Ishikawa (cell line): Measurements from ENCODE around the gene NCAPH2.
A peak's percentile ranks its signal among the peaks of the same experiment; 100 is the strongest.

Experiments
- CEBPB ChIP-seq: IDR thresholded peaks from 2 replicates; pipeline ENCODE4 v1.6.1; 2012
- CREB1 ChIP-seq: IDR thresholded peaks from 2 replicates; pipeline ENCODE4 v1.6.1; 2012; ENCODE audit warnings: low read depth
- EGR1 ChIP-seq: IDR thresholded peaks from 2 replicates; pipeline ENCODE4 v1.6.1; 2012
- EP300 ChIP-seq: IDR thresholded peaks from 2 replicates; pipeline ENCODE4 v1.6.1; 2012; ENCODE audit warnings: borderline replicate concordance
- FOXM1 ChIP-seq: IDR thresholded peaks from 2 replicates; pipeline ENCODE4 v1.6.1; 2012; ENCODE audit warnings: low read depth, borderline replicate concordance
- NFIC ChIP-seq: IDR thresholded peaks from 2 replicates; pipeline ENCODE4 v1.6.1; 2012
- RAD21 ChIP-seq: IDR thresholded peaks from 2 replicates; pipeline ENCODE4 v1.6.1; 2012; ENCODE audit warnings: low read depth
- TAF1 ChIP-seq: IDR thresholded peaks from 2 replicates; pipeline ENCODE4 v1.6.1; 2012; ENCODE audit warnings: low read depth, mild to moderate bottlenecking
- TCF12 ChIP-seq: IDR thresholded peaks from 2 replicates; pipeline ENCODE4 v1.6.1; 2012; ENCODE audit warnings: low read depth
- TEAD4 ChIP-seq: IDR thresholded peaks from 2 replicates; pipeline ENCODE4 v1.6.1; 2012
- YY1 ChIP-seq: IDR thresholded peaks from 2 replicates; pipeline ENCODE4 v1.6.1; 2012; ENCODE audit warnings: low read depth
- ZBTB7A ChIP-seq: IDR thresholded peaks from 2 replicates; pipeline ENCODE4 v1.6.1; 2012; ENCODE audit warnings: low read depth
- TF ChIP-seq, protein P1 (sequence below): IDR thresholded peaks from 2 replicates; pipeline ENCODE4 v1.6.1; 2012
- TF ChIP-seq, protein P2 (sequence below): IDR thresholded peaks from 2 replicates; pipeline ENCODE4 v1.6.1; 2012
- TF ChIP-seq, protein P3 (sequence below): IDR thresholded peaks from 2 replicates; pipeline ENCODE4 v1.6.1; 2012; ENCODE audit warnings: low read depth, mild to moderate bottlenecking

The NCAPH2 gene

DNA sequence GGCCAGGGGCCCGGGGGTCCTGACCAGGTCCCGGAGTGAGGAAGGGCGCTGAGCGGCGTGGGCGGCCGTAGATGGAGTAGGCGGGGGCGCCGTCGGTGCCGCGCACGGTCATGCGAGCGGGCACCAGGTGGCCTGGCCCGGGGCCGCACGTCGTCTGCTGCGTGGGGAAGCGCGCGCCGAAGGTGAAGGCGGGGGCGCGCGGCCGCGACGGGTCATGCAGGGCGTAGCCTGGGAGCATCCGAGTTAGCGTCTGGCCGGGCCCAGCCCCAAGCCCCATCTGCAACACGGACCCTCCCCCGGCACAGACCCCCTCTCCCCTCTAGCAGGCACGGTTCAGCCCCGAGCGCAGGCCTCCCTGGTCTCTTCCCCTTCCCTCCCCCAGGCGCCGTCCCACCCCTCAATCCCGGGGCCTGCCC, 23.5 kb downstream of the NCAPH2 start:
- TF ChIP-seq EGR1 = peak; percentile 50; the same call in 1 of the 2 replicates
- no peak for TF ChIP-seq YY1
- TF ChIP-seq, protein P1, sequence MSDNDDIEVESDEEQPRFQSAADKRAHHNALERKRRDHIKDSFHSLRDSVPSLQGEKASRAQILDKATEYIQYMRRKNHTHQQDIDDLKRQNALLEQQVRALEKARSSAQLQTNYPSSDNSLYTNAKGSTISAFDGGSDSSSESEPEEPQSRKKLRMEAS = 0 out of 2 replicates have a peak, but pooled peaks have one; percentile 12
- TF ChIP-seq ZBTB7A = peak; percentile 27; the same call in 1 of the 2 replicates

DNA sequence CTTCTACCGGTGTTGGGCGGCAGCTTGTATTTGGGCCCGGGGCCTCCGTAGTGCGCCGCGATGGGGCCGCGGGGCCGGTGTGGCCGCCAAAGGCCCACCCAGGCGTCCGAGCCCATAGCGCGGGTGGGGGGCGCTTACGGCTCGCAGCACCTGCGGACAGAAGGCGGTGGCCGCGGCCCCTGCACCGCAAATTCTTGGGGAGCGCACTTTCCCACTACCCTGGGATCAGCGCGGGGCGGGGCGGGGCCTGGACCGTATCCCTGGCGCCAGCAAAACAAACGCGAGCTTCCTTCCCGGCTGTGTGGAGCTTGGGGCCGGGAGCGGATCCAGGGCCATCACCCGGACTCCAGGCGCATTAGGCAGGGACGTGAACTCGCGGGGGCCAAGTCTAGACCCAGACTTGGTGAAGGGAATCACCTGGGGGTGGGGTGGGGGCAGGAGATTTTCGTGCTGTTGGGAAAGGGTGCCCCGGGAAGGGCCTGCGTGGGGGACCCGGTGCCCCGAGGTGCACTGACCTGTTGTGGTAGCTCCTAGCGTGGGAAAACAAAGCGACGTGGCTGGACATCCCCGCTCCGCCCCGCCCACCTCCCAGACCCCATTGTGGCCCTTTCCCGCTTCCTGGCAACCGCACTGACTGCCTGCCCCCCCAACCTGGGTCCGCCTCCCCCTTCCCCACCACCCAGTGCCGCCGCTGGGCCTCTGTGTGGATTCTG, 24.1 kb downstream of the NCAPH2 start:
- TF ChIP-seq ZBTB7A (peak; percentile 37; the same call in 1 of the 2 replicates), EP300 (no peak)

DNA sequence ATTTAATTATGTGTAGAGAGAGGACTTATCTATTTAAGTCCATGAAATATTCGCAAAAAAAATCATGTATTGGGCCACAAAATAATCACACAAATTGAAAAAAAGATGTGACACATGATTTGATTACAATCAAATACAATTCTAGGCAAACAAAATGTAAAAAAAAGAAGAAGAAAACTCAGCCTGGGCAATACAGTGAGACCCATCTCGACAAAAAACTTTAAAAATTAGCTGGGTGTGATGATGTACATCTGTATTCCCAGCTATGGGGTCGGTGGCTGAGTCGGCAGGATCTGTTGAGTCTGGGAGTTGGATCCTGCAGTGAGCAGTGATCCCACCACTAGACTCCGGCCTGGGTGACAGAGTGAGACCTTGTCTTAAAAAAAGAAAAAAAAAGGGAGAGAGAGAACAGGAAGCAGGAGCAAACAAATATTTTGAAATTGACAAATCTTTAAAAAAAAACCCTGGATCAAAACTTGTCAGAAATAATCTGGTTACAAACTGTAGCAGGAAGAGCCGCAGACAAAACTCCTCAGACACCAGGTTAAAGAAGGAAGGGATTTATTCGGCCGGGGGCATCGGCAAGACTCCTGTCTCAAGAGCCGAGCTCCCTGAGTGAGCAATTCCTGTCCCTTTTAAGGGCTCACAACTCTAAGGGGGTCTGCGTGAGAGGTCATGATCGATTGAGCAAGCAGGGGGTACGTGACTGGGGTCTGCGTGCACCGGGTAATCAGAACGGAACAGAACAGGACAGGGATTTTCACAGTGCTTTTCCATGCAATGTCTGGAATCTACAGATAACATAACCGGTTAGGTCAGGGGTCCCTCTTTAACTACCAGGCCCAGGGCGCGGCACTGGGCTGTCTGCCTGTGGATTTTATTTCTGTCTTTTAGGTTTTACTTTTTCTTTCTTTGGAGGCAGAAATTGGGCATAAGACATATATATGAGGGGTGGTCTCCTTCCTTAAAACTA, 25.1 kb downstream of the NCAPH2 start:
- TF ChIP-seq EGR1 = no peak

DNA sequence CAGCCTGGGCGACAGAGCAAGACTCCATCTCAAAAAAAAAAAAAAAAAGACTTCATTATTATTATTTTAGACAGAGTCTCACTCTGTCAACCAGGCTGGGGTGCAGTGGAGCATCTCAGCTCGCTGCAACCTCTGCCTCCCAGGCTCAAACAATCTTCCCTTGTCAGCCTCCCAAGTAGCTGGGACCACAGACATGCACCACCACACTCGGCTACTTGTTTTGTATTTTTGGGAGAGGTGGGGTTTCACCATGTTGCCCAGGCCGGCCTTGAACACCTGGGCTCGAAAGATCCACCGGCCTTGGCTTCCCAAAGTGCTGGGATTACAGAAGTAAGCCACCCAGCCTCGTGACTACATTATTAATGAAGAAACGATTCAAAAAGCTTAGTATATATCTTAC, 27.1 kb downstream of the NCAPH2 start:
- no peak for TF ChIP-seq EP300
- TF ChIP-seq, protein P2, sequence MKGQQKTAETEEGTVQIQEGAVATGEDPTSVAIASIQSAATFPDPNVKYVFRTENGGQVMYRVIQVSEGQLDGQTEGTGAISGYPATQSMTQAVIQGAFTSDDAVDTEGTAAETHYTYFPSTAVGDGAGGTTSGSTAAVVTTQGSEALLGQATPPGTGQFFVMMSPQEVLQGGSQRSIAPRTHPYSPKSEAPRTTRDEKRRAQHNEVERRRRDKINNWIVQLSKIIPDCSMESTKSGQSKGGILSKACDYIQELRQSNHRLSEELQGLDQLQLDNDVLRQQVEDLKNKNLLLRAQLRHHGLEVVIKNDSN = no peak
- TF ChIP-seq CEBPB = no peak
- TF ChIP-seq EGR1 = no peak
- no peak for TF ChIP-seq FOXM1
- TF ChIP-seq NFIC = no peak
- no peak for TF ChIP-seq RAD21

DNA sequence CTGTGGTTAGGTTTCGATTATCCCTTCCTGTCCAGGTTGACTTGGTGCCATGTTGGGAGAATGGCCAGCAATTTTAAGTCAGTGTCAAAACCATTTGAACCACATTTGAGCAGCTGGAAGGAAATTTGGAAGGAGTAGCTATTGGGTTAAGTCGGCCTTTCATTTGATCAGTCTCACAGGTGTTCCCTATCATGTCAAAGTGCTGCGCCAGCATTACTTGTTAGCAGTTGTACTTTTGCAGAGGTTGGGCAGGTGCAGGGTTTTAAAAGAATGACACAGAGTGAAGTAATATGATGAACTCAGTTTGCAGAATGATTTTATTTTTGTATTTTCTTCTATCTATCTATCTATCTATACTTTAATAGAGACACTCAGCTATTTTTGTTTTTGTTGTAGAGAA, 28.2 kb downstream of the NCAPH2 start:
- TF ChIP-seq CREB1 (no peak), CEBPB (no peak), NFIC (no peak), TAF1 (no peak), EGR1 (no peak), ZBTB7A (no peak), TEAD4 (no peak), TCF12 (no peak), FOXM1 (no peak)
- TF ChIP-seq, protein P1 = no peak
- TF ChIP-seq, protein P2 = no peak

DNA sequence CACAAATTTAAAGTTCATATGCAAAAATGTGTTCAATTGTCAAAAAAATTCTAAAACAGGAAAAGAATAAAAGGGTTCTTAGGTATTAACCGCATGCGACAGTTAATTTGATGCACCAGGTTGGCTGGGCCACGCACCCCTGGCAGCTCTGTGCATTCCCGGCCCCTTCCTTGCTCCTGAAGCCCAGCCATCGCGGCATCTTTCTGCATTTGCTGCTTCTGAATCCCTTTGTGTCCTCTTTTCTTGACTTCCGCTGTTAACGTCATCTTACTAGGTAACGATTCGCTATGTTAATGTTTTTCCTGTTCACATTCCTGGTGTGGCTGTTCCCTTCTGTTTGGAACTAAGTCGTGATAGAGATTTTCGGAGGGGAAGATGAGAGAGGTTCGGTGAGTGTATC, 29.7 kb downstream of the NCAPH2 start:
- no peak for TF ChIP-seq TAF1
- TF ChIP-seq, protein P3, sequence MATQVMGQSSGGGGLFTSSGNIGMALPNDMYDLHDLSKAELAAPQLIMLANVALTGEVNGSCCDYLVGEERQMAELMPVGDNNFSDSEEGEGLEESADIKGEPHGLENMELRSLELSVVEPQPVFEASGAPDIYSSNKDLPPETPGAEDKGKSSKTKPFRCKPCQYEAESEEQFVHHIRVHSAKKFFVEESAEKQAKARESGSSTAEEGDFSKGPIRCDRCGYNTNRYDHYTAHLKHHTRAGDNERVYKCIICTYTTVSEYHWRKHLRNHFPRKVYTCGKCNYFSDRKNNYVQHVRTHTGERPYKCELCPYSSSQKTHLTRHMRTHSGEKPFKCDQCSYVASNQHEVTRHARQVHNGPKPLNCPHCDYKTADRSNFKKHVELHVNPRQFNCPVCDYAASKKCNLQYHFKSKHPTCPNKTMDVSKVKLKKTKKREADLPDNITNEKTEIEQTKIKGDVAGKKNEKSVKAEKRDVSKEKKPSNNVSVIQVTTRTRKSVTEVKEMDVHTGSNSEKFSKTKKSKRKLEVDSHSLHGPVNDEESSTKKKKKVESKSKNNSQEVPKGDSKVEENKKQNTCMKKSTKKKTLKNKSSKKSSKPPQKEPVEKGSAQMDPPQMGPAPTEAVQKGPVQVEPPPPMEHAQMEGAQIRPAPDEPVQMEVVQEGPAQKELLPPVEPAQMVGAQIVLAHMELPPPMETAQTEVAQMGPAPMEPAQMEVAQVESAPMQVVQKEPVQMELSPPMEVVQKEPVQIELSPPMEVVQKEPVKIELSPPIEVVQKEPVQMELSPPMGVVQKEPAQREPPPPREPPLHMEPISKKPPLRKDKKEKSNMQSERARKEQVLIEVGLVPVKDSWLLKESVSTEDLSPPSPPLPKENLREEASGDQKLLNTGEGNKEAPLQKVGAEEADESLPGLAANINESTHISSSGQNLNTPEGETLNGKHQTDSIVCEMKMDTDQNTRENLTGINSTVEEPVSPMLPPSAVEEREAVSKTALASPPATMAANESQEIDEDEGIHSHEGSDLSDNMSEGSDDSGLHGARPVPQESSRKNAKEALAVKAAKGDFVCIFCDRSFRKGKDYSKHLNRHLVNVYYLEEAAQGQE = no peak
- TF ChIP-seq TEAD4 = no peak

DNA sequence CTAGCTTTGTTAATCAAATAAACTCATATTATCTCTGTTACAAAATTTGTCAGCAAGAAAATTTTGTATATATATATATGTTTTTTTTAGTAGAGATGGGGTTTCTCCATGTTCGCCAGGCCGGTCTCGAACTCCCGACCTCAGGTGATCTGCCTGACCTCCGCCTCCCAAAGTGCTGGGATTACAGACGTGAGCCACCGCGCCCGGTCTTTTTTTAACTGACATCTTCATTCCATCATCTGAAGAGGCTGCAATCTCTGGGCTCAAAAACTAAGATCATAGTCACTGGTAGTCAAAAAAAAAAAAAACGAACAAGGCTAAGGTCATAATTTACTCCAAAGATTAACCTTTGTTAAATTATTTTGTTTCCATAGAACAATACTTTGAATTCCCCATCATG, 32.4 kb downstream of the NCAPH2 start:
- TF ChIP-seq, protein P2 = no peak
- TF ChIP-seq EGR1 = no peak
- TF ChIP-seq TCF12 = no peak
- no peak for TF ChIP-seq EP300
- no peak for TF ChIP-seq YY1
- TF ChIP-seq TAF1 = no peak
- TF ChIP-seq, protein P3 = no peak
- TF ChIP-seq, protein P1 = no peak
